B cell (primary cell): ENCODE measurements around the gene SCART1. TPM values are rescaled to one million over a fixed set of nuclear protein-coding genes. Genes with fewer than 3 reads are reported as not detected.
"Not testable (repeated sequence)": the region's sequence is repeated elsewhere in the genome, so short reads cannot be mapped to it uniquely, and the experiment has no call there.

ENCODE experiments used
- ATAC-seq: fragments of 200-7000 bp; cut with Tn5 transposase; one replicate; pipeline ENCODE4 v1.10.0; 2021; ENCODE audit warnings: low read depth, mild to moderate bottlenecking, moderate number of reproducible peaks, moderate library complexity
- CTCF ChIA-PET: fragments of 350-600 bp; sonication (Branson Sonifier 250); formaldehyde crosslinking; loops from one replicate; lab custom pipeline; 2021; ENCODE audit warnings: antibody characterized with exemption, inconsistent platforms; lab: Charles Lee
- POLR2A ChIA-PET: fragments of 350-600 bp; sonication (Branson Sonifier 250); formaldehyde crosslinking; loops from one replicate; lab custom pipeline; 2021; ENCODE audit warnings: antibody characterized with exemption; lab: Charles Lee
- DNase-seq: peaks from one replicate; pipeline ENCODE4 v3.0.0; 2013
- H2AFZ ChIP-seq: 2 replicates; pipeline ENCODE4 v1.6.1; 2012; ENCODE audit warnings: mild to moderate bottlenecking, low read depth, low read length; ENCODE audit not compliant: insufficient read depth, poor library complexity, severe bottlenecking
- H3K27ac ChIP-seq, 2 donors: 1 replicate in 1 of 2; 2 replicates in 1 of 2; pipeline ENCODE4 v1.5.1; 2012 to 2013; ENCODE audit warnings: low read length in 2 of 2, mild to moderate bottlenecking in 2 of 2, moderate library complexity in 1 of 2
- H3K27me3 ChIP-seq, 4 experiments: fragments of 200-600 bp in 1 of 4; sonication (generic) in 1 of 4; replicated peaks in 1 of 4; 1 replicate in 2 of 4; 2 replicates in 2 of 4; pipeline versions ENCODE4 v1.6.1 to v1.7.0; 2013 to 2016; ENCODE audit warnings: low read length in 3 of 4, mild to moderate bottlenecking in 2 of 4, mixed read lengths in 1 of 4, moderate library complexity in 1 of 4; ENCODE audit not compliant: insufficient read depth in 4 of 4, control insufficient read depth in 3 of 4; ENCODE audit errors: control extremely low read depth in 1 of 4
- H3K36me3 ChIP-seq, 2 experiments: replicated peaks in 1 of 2; 1 replicate in 1 of 2; 2 replicates in 1 of 2; pipeline versions ENCODE4 v1.6.1 to v1.7.1; 2013; ENCODE audit warnings: low read length in 1 of 2; ENCODE audit not compliant: insufficient read depth in 2 of 2, control insufficient read depth in 1 of 2; ENCODE audit errors: control extremely low read depth in 1 of 2, extremely low read depth in 1 of 2
- H3K4me1 ChIP-seq, 2 donors: fragments of 200-600 bp in 1 of 2; sonication (generic) in 1 of 2; 1 replicate in 1 of 2; 2 replicates in 1 of 2; pipeline versions ENCODE4 v1.5.1 to v1.6.1; 2013 to 2017; ENCODE audit warnings: low read length in 2 of 2; ENCODE audit not compliant: control insufficient read depth in 2 of 2, insufficient read depth in 2 of 2
- H3K4me2 ChIP-seq: replicated peaks from 2 replicates; pipeline ENCODE3; 2012; ENCODE audit warnings: mild to moderate bottlenecking, low read depth, low read length; ENCODE audit not compliant: poor library complexity, severe bottlenecking
- H3K4me3 ChIP-seq, 5 experiments: fragments of 200-600 bp in 1 of 5; sonication (generic) in 1 of 5; 1 replicate in 3 of 5; 2 replicates in 2 of 5; pipeline versions ENCODE4 v1.5.1 to v1.7.0; 2011 to 2016; ENCODE audit warnings: low read length in 4 of 5, mild to moderate bottlenecking in 4 of 5, low read depth in 2 of 5, control low read depth in 1 of 5, moderate library complexity in 1 of 5; ENCODE audit not compliant: insufficient read depth in 1 of 5; ENCODE audit errors: control extremely low read depth in 1 of 5, extremely low read depth in 1 of 5
- H3K79me2 ChIP-seq: fragments of 200-600 bp; sonication (generic); one replicate; pipeline ENCODE4 v1.6.0; 2016; ENCODE audit warnings: low read length; ENCODE audit not compliant: control insufficient read depth, insufficient read depth
- H3K9ac ChIP-seq: fragments of 200-600 bp; sonication (generic); 2 replicates; pipeline ENCODE4 v1.6.1; 2017; ENCODE audit warnings: mild to moderate bottlenecking, low read length, moderate library complexity
- H3K9me3 ChIP-seq, 3 donors: one replicate each; pipeline versions ENCODE4 v1.6.1 to v1.7.1; 2013; ENCODE audit warnings: low read length in 2 of 3; ENCODE audit not compliant: control insufficient read depth in 2 of 3, insufficient read depth in 1 of 3; ENCODE audit errors: control extremely low read depth in 1 of 3
- H4K20me1 ChIP-seq: 2 replicates; pipeline ENCODE4 v1.6.0; 2012; ENCODE audit warnings: mild to moderate bottlenecking, low read length; ENCODE audit not compliant: insufficient read depth, control insufficient read depth, poor library complexity, severe bottlenecking
- H3K27ac Mint-ChIP-seq: one replicate; pipeline ENCODE4 v1.8.0; 2021; ENCODE audit warnings: mixed read lengths
- H3K27me3 Mint-ChIP-seq: one replicate; pipeline ENCODE4 v1.8.0; 2021; ENCODE audit warnings: mixed read lengths
- H3K4me1 Mint-ChIP-seq: one replicate; pipeline ENCODE4 v1.8.0; 2021; ENCODE audit warnings: mixed read lengths
- H3K4me3 Mint-ChIP-seq: one replicate; pipeline ENCODE4 v1.8.0; 2021; ENCODE audit warnings: mixed read lengths
- H3K9me3 Mint-ChIP-seq: one replicate; pipeline ENCODE4 v1.8.0; 2022; ENCODE audit warnings: mixed read lengths; ENCODE audit not compliant: insufficient read depth
- CTCF ChIP-seq: fragments of 200-600 bp; IDR thresholded peaks from one replicate; pipeline ENCODE4 v1.8.0; 2022; ENCODE audit warnings: antibody characterized with exemption, mild to moderate bottlenecking
- EZH2 ChIP-seq: IDR thresholded peaks from 2 replicates; pipeline ENCODE4 v1.6.1; 2012; ENCODE audit warnings: borderline replicate concordance, low read depth, mild to moderate bottlenecking, moderate library complexity, low read length; ENCODE audit not compliant: insufficient read depth, poor library complexity, severe bottlenecking
- WGBS: methylation state at CpG from one replicate; pipeline ENCODE4 v1.1.5; 2013; ENCODE audit warnings: missing lambda C conversion rate; ENCODE audit not compliant: insufficient coverage; 5-methylcytosine and 5-hydroxymethylcytosine counted together
- intact Hi-C: fragments of 100-400 bp; cut with micrococcal nuclease; formaldehyde crosslinking; loops from one replicate; pipeline ENCODE4 v1.10.0; 2022
- polyA plus RNA-seq: library from polyadenylated mRNA; depleted of rRNA; stranded (reverse); fragments of >200 nt; gene quantifications from 2 replicates; pipeline ENCODE4 v1.2.3, GENCODE V29; 2012
- total RNA-seq, 2 donors: library from RNA; stranded (reverse); fragments of 120-200 nt in 1 of 2; gene quantifications; 1 replicate in 1 of 2; 2 replicates in 1 of 2; pipeline versions ENCODE4 v1.2.3 to v1.2.4, GENCODE V29; 2013 to 2022

SCART1 gene
- total and polyA plus RNA-seq, 2 donors (not counting 1 experiment from before 2014, with no cell fraction given), result 4.1 to 4.7 TPM

GRCh38 chr10:133440633-133441285 is 13.0 kb upstream of the SCART1 start:
- 95% methylated on average over 14 of the region's 18 CpGs for WGBS
- Histone ChIP-seq H3K4me2 (no peak overlapping the region), H3K79me2 (no peaks in the 10 kb centered on the region), H3K9ac (no peak overlapping the region), H2AFZ (no peak overlapping the region), H3K4me3 (no peak overlapping the region), H3K4me1 (peaks cover 0 to 7% of the 10 kb centered on the region in 2 donors), H3K36me3 (no peaks in the 10 kb centered on the region), H3K27ac (no peak overlapping the region), H4K20me1 (no peaks in the 10 kb centered on the region), H3K9me3 (peaks cover 0 to 21% (median 0%) of the 10 kb centered on the region in 3 donors), H3K27me3 (peaks cover 0 to 2% (median 0%) of the 10 kb centered on the region in 4 experiments)
- H3K4me1 Mint-ChIP-seq, result peaks cover 5% of the 10 kb centered on the region
- ATAC-seq, result no peak
- H3K9me3 Mint-ChIP-seq, result no peaks in the 10 kb centered on the region
- H3K4me3 Mint-ChIP-seq, result no peak overlapping the region
- POLR2A ChIA-PET, result no interaction called here
- no peak for DNase-seq
- no peak overlapping the region for H3K27ac Mint-ChIP-seq
- no peak for TF ChIP-seq EZH2
- TF ChIP-seq CTCF, result no peak
- CTCF ChIA-PET, result no interaction called here
- H3K27me3 Mint-ChIP-seq, result peaks cover 5% of the 10 kb centered on the region
- intact Hi-C loops, result no loop called here

GRCh38 chr10:133441356-133441755 is 12.4 kb upstream of the SCART1 start:
- H3K36me3 ChIP-seq, intact Hi-C loops, H3K4me3 ChIP-seq, H3K27ac Mint-ChIP-seq, H3K9ac ChIP-seq, H4K20me1 ChIP-seq, H3K4me1 ChIP-seq, CTCF ChIA-PET, H3K79me2 ChIP-seq, DNase-seq, POLR2A ChIA-PET, H3K4me2 ChIP-seq, H3K4me3 Mint-ChIP-seq, H3K4me1 Mint-ChIP-seq, H3K27me3 Mint-ChIP-seq, H3K9me3 Mint-ChIP-seq, ATAC-seq, H2AFZ ChIP-seq, H3K27ac ChIP-seq, H3K27me3 ChIP-seq: not testable (repeated sequence)
- WGBS, result 94% methylated on average over 12 of the region's 21 CpGs
- H3K9me3 ChIP-seq, result peaks cover 0 to 24% (median 0%) of the 10 kb centered on the region in 3 donors
